Colonic mucosa (tissue), 4 donors: ENCODE results near the gene TATDN3. TPM values are rescaled to one million over a fixed set of nuclear protein-coding genes. Genes with fewer than 3 reads are reported as not detected.
"Not testable (repeated sequence)": the region's sequence is repeated elsewhere in the genome, so short reads cannot be mapped to it uniquely, and the experiment has no call there.

Experiments used
- DNase-seq: peaks from one replicate; pipeline ENCODE4 v3.0.0-alpha.2; 2020
- H3K27ac ChIP-seq: fragments of 200-600 bp; one replicate; pipeline ENCODE4 v1.8.0; 2021
- H3K27me3 ChIP-seq: fragments of 200-600 bp; one replicate; pipeline ENCODE4 v1.8.0; 2021
- H3K36me3 ChIP-seq: fragments of 200-600 bp; one replicate; pipeline ENCODE4 v1.8.0; 2021
- H3K4me1 ChIP-seq: fragments of 200-600 bp; one replicate; pipeline ENCODE4 v1.8.0; 2021; ENCODE audit warnings: mild to moderate bottlenecking
- H3K4me3 ChIP-seq: fragments of 200-600 bp; one replicate; pipeline ENCODE4 v1.8.0; 2021
- H3K9ac ChIP-seq, 2 donors: one replicate each; pipeline ENCODE4 v1.7.0; 2013; ENCODE audit warnings: control low read depth in 2 of 2, low read depth in 2 of 2, low read length in 2 of 2
- H3K9me3 ChIP-seq: fragments of 200-600 bp; one replicate; pipeline ENCODE4 v1.8.0; 2021
- intact Hi-C: fragments of 100-400 bp; cut with DNase I; formaldehyde crosslinking; loops from one replicate; pipeline ENCODE4 v1.14.1; 2022
- total RNA-seq, 2 donors: library from RNA; stranded (reverse); fragmentation: NEBNext Ultra II Directional in 1 of 2; extraction: Animal tissue kit (Norgen Biotek cat#: 25700) in 1 of 2; gene quantifications; one replicate each; pipeline ENCODE4 v1.2.1, GENCODE V29; 2021
- TF ChIP-seq, protein P1 (sequence below): fragments of 200-600 bp; IDR thresholded peaks from one replicate; pipeline ENCODE4 v1.8.0; 2022; ENCODE audit warnings: antibody characterized with exemption, mild to moderate bottlenecking
- donor health status: healthy.
- donor health status: DM: no; HTN: no; CAD: no.
- donor health status: DM: no; HTN: no; CAD: no.

The TATDN3 gene
- total RNA-seq, 2 donors from 2014 or later: 8.6 to 9.5 TPM

DNA sequence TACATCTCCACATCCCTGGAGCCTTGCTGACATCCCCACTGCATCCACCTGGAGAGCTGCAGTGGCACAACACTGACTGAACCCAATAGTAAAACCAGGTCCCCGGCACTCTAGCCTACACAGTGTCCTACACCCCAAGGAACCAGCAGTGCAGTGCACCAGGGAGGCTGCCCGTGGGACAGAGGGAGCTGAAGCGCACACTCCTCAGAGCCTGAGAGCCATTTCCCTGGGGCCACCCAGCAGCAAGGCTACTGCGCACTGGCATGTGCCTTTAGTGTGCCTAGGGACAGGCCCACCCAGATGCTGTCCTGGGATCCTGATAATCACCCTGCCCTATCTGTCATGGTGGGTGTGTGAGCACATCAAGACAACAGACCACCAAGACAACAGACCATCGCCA lies 32.0 kb upstream of the TATDN3 start:
- no peak overlapping the region for H3K27ac ChIP-seq
- TF ChIP-seq, protein P1, sequence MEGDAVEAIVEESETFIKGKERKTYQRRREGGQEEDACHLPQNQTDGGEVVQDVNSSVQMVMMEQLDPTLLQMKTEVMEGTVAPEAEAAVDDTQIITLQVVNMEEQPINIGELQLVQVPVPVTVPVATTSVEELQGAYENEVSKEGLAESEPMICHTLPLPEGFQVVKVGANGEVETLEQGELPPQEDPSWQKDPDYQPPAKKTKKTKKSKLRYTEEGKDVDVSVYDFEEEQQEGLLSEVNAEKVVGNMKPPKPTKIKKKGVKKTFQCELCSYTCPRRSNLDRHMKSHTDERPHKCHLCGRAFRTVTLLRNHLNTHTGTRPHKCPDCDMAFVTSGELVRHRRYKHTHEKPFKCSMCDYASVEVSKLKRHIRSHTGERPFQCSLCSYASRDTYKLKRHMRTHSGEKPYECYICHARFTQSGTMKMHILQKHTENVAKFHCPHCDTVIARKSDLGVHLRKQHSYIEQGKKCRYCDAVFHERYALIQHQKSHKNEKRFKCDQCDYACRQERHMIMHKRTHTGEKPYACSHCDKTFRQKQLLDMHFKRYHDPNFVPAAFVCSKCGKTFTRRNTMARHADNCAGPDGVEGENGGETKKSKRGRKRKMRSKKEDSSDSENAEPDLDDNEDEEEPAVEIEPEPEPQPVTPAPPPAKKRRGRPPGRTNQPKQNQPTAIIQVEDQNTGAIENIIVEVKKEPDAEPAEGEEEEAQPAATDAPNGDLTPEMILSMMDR: no peak
- intact Hi-C loops: loop anchor here (10.0 kb wide), 1 partner anchor 285 kb away; no protein-coding TSS in a partner anchor
- H3K4me1 ChIP-seq: no peaks in the 10 kb centered on the region
- H3K4me3 ChIP-seq: no peak overlapping the region
- no peaks in the 10 kb centered on the region for H3K27me3 ChIP-seq
- no peaks in the 10 kb centered on the region for H3K36me3 ChIP-seq
- H3K9ac ChIP-seq: no peak overlapping the region
- DNase-seq: no peak
- no peaks in the 10 kb centered on the region for H3K9me3 ChIP-seq

DNA sequence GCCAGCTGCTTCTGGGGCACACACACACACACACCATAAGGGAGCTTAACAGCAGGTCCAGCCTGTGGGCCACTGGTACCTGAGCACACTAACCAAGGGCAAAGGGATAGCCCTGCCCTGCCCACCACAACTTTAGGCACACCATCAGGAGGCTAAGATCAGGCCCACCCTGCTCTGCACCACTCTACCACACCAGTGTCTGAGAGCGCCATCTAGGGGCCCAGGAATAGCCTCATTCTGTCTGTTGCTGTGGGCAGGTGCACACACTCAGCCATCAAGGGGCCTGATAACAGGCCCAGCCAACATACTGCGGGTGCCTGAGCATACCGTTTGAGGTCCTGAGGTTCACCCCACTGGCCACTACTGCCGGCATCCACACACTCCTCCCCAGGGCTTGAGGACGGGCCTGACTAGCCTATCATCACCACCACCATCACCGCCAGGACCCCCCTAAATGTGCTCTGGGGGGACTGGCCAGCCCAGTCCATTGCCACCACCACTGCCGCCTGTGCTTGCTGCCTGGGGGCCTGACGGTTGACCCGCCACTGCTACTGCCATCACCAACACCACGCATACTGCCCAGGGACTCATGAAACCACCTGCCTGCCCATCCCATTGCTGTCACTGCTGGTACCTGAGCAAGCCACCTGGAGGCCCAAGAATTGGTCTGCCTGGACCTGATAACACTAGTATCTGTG lies 31.4 kb upstream of the TATDN3 start:
- H3K4me3 ChIP-seq: no peak overlapping the region
- no peaks in the 10 kb centered on the region for H3K36me3 ChIP-seq
- no peaks in the 10 kb centered on the region for H3K9me3 ChIP-seq
- TF ChIP-seq, protein P1: peak; percentile 30
- H3K9ac ChIP-seq: peak overlapping the region in 1 of 2 donors; percentile 7
- DNase-seq: no peak
- intact Hi-C loops: no loop called here
- no peaks in the 10 kb centered on the region for H3K27me3 ChIP-seq
- no peak overlapping the region for H3K27ac ChIP-seq
- no peaks in the 10 kb centered on the region for H3K4me1 ChIP-seq

DNA sequence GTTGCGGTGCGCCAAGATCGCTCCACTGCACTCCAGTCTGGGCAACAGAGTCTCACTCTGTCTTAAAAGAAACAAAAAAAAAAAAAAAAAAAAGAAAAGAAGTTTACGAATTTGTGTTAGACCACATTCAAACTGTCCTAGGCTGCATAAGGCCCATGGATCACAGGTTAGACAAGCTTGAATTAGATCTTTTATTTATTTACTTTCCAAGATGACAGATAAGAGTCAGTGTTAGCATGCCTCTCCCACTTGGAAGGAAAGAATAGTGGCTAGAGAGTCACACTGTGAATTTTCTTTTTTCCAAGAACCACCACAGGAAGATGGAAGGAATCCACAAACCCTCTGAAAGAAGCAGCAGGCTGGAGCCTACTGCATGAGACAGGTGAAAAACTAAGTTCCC lies 29.5 kb upstream of the TATDN3 start:
- Histone ChIP-seq H3K27ac (no peak overlapping the region), H3K27me3 (no peaks in the 10 kb centered on the region), H3K9ac (no peak overlapping the region), H3K4me1 (no peaks in the 10 kb centered on the region), H3K4me3 (no peak overlapping the region), H3K36me3 (no peaks in the 10 kb centered on the region), H3K9me3 (no peaks in the 10 kb centered on the region)
- TF ChIP-seq, protein P1: no peak
- intact Hi-C loops: no loop called here
- DNase-seq: no peak

DNA sequence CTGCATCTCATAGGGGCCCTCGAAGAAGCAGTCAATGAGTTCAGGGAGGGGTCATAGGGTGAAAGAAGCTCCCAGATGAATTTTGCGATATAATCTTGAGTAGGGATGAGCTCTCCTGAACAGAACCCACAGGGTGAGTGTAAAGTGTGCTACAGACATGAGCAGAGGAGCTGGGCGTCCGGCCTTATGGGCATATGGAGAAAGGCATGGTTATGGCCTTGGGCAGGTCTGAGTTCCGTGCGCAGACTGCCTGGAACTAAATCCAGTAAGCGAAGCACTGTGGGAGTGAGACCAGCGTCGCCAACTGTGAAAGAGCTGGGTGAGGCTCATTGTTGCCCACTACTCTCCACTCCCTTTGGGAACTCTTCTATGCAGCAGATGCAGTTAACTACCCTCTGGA lies 28.9 kb upstream of the TATDN3 start:
- no peak overlapping the region for H3K9ac ChIP-seq
- no peaks in the 10 kb centered on the region for H3K4me1 ChIP-seq
- DNase-seq: no peak
- intact Hi-C loops: no loop called here
- TF ChIP-seq, protein P1: no peak
- H3K27ac ChIP-seq: no peak overlapping the region
- no peaks in the 10 kb centered on the region for H3K27me3 ChIP-seq
- H3K36me3 ChIP-seq: no peaks in the 10 kb centered on the region
- no peaks in the 10 kb centered on the region for H3K9me3 ChIP-seq
- H3K4me3 ChIP-seq: no peak overlapping the region

DNA sequence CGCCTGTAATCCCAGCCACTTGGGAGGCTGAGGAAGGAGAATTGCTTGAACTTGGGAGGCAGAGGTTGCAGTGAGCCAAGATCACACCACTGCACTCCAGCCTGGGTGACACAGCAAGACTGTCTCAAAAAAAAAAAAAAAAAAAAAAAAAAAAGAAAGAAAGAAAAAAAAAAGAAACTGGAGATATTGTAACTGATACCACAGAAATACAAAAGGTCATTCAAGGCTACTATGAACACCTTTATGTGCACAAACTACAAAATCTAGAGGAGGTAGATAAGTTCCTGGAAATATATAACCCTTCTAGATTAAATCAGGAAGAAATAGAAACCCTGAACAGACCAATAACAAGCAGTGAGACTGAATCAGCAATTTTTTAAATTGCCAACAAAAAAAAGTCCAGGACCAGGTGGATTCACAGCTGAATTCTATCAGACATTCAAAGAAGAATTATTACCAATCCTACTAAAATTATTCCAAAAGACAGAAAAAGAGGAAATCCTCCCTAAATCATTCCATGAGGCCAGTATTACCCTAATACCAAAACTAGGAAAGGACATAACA lies 26.9 kb upstream of the TATDN3 start:
- H3K4me1 ChIP-seq, H3K36me3 ChIP-seq, H3K4me3 ChIP-seq, DNase-seq, H3K27ac ChIP-seq, H3K9ac ChIP-seq, H3K9me3 ChIP-seq, intact Hi-C loops, H3K27me3 ChIP-seq: not testable (repeated sequence)

DNA sequence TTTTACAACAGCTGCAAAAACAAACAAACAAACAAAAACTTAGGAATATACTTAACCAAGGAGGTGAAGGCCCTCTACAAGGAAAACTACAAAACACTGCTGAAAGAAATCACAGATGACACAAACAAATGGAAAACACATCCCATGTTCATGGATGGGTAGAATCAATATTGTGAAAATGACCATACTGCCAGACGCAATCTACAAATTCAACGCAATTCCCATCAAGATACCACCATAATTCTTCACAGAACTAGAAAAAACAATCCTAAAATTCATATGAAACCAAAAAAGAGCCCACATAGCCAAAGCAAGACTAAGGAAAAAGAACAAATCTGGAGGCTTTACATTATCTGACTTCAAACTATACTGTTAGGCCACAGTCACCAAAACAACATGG lies 24.9 kb upstream of the TATDN3 start:
- H3K9me3 ChIP-seq, H3K4me1 ChIP-seq, DNase-seq, H3K4me3 ChIP-seq, H3K36me3 ChIP-seq, intact Hi-C loops, H3K9ac ChIP-seq, H3K27me3 ChIP-seq, H3K27ac ChIP-seq: not testable (repeated sequence)
